OCI-LY1 (cell line): ENCODE measurements around the gene XRCC2.

ENCODE experiments used
- H2AFZ ChIP-seq: fragments of 200-600 bp; sonication (generic), shearing (Covaris generic); 2 replicates; pipeline ENCODE4 v1.6.0; 2014; ENCODE audit warnings: antibody characterized with exemption, mild to moderate bottlenecking, low read length
- H3F3A ChIP-seq: fragments of 200-600 bp; sonication (generic), shearing (Covaris generic); 2 replicates; pipeline ENCODE4 v1.6.0; 2014; ENCODE audit warnings: mild to moderate bottlenecking, antibody characterized with exemption, low read length, moderate library complexity; ENCODE audit not compliant: insufficient read depth
- H3K27ac ChIP-seq: fragments of 200-600 bp; sonication (generic); 2 replicates; pipeline ENCODE4 v1.5.1; 2014; ENCODE audit warnings: low read length, mixed run types, mild to moderate bottlenecking, low read depth; ENCODE audit not compliant: poor library complexity, severe bottlenecking
- H3K27me3 ChIP-seq: fragments of 200-600 bp; sonication (generic); 2 replicates; pipeline ENCODE4 v1.6.0; 2014; ENCODE audit warnings: antibody characterized with exemption, mild to moderate bottlenecking, low read length, moderate library complexity; ENCODE audit not compliant: insufficient read depth
- H3K36me3 ChIP-seq: fragments of 200-600 bp; sonication (generic); 2 replicates; pipeline ENCODE4 v1.6.1; 2014; ENCODE audit warnings: mild to moderate bottlenecking, antibody characterized with exemption, low read length, moderate library complexity, mixed read lengths; ENCODE audit not compliant: insufficient read depth
- H3K4me1 ChIP-seq: fragments of 200-600 bp; sonication (generic); 2 replicates; pipeline ENCODE4 v1.5.1; 2014; ENCODE audit warnings: mild to moderate bottlenecking, low read length, moderate library complexity; ENCODE audit not compliant: insufficient read depth, severe bottlenecking
- H3K4me2 ChIP-seq: fragments of 200-600 bp; sonication (generic), shearing (Covaris generic); 2 replicates; pipeline ENCODE4 v1.6.1; 2014; ENCODE audit warnings: low read length
- H3K4me3 ChIP-seq: fragments of 200-600 bp; sonication (generic); 2 replicates; pipeline ENCODE4 v1.5.1; 2014; ENCODE audit warnings: low read length, low read depth, mild to moderate bottlenecking, mixed read lengths; ENCODE audit not compliant: poor library complexity, severe bottlenecking
- H3K79me2 ChIP-seq: fragments of 200-600 bp; shearing (Covaris generic); 2 replicates; pipeline ENCODE4 v1.6.1; 2016; ENCODE audit warnings: mixed run types, low read length, mixed read lengths; ENCODE audit not compliant: insufficient read depth
- H3K9ac ChIP-seq: fragments of 200-600 bp; sonication (generic), shearing (Covaris generic); 2 replicates; pipeline ENCODE4 v1.6.1; 2014; ENCODE audit warnings: mild to moderate bottlenecking, low read length, mixed read lengths
- H3K9me2 ChIP-seq: fragments of 200-600 bp; sonication (generic), shearing (Covaris generic); 2 replicates; pipeline ENCODE4 v1.6.1; 2014; ENCODE audit warnings: low read depth, mild to moderate bottlenecking, low read length, mixed read lengths
- H3K9me3 ChIP-seq: fragments of 200-600 bp; shearing (Covaris generic); 2 replicates; pipeline ENCODE4 v1.6.1; 2014; ENCODE audit warnings: low read length, mixed read lengths
- H4K20me1 ChIP-seq: fragments of 200-600 bp; sonication (generic), shearing (Covaris generic); 2 replicates; pipeline ENCODE4 v1.6.0; 2016; ENCODE audit warnings: mild to moderate bottlenecking, low read length; ENCODE audit not compliant: insufficient read depth
- CTCF ChIP-seq: fragments of 200-600 bp; sonication (generic), shearing (Covaris generic); IDR thresholded peaks from 2 replicates; pipeline ENCODE4 v1.5.1; 2017; ENCODE audit warnings: mild to moderate bottlenecking, antibody characterized with exemption, low read length, moderate library complexity, mixed read lengths
- EZH2 ChIP-seq: fragments of 200-600 bp; sonication (generic), shearing (Covaris generic); IDR thresholded peaks from 2 replicates; pipeline ENCODE4 v1.8.0; 2017; ENCODE audit warnings: borderline replicate concordance, mixed run types, mild to moderate bottlenecking, antibody characterized with exemption, low read length, moderate library complexity, mixed read lengths

The XRCC2 gene

GRCh38 chr7:152661479-152661878 is 14.5 kb downstream of the XRCC2 start:
- H3K36me3 ChIP-seq, result peaks cover 42% of the 10 kb centered on the region
- no peak overlapping the region for H2AFZ ChIP-seq
- H3K27me3 ChIP-seq, result no peaks in the 10 kb centered on the region
- no peak overlapping the region for H3K27ac ChIP-seq
- no peaks in the 10 kb centered on the region for H3K9me2 ChIP-seq
- no peak overlapping the region for H3K9ac ChIP-seq
- H3K9me3 ChIP-seq, result no peaks in the 10 kb centered on the region
- H4K20me1 ChIP-seq, result no peaks in the 10 kb centered on the region
- no peaks in the 10 kb centered on the region for H3F3A ChIP-seq
- no peak overlapping the region for H3K4me3 ChIP-seq
- H3K4me1 ChIP-seq, result no peaks in the 10 kb centered on the region
- H3K79me2 ChIP-seq, result peaks cover 28% of the 10 kb centered on the region
- no peak for TF ChIP-seq CTCF
- no peak for TF ChIP-seq EZH2
- no peak overlapping the region for H3K4me2 ChIP-seq

GRCh38 chr7:152660021-152660420 is 15.9 kb downstream of the XRCC2 start:
- no peaks in the 10 kb centered on the region for H3K27me3 ChIP-seq
- H2AFZ ChIP-seq, result no peak overlapping the region
- H3K9ac ChIP-seq, result no peak overlapping the region
- no peaks in the 10 kb centered on the region for H3K4me1 ChIP-seq
- H3K36me3 ChIP-seq, result peaks cover 55% of the 10 kb centered on the region
- TF ChIP-seq EZH2, result no peak
- TF ChIP-seq CTCF, result no peak
- no peak overlapping the region for H3K27ac ChIP-seq
- H3K9me3 ChIP-seq, result no peaks in the 10 kb centered on the region
- no peaks in the 10 kb centered on the region for H3K9me2 ChIP-seq
- no peak overlapping the region for H3K4me2 ChIP-seq
- no peaks in the 10 kb centered on the region for H4K20me1 ChIP-seq
- H3K79me2 ChIP-seq, result peaks cover 20% of the 10 kb centered on the region
- no peaks in the 10 kb centered on the region for H3F3A ChIP-seq
- H3K4me3 ChIP-seq, result no peak overlapping the region

- Histone ChIP-seq H4K20me1 (no peaks in the 10 kb centered on the region), H3K27ac (no peak overlapping the region), H3F3A (no peaks in the 10 kb centered on the region), H3K4me1 (no peaks in the 10 kb centered on the region), H3K79me2 (peaks cover 5% of the 10 kb centered on the region), H3K36me3 (peaks cover 92% of the 10 kb centered on the region), H3K4me2 (no peak overlapping the region), H3K9me2 (no peaks in the 10 kb centered on the region), H3K9me3 (no peaks in the 10 kb centered on the region), H3K9ac (no peak overlapping the region), H3K27me3 (no peaks in the 10 kb centered on the region), H3K4me3 (no peak overlapping the region), H2AFZ (no peak overlapping the region)
- TF ChIP-seq CTCF (no peak), EZH2 (no peak)
Observed at GRCh38 chr7:152654971-152655370, 21.0 kb downstream of the XRCC2 start.
